ENCODE measurements around the gene PRRC2C. TPM values are rescaled to one million over a fixed set of nuclear protein-coding genes. Genes with fewer than 3 reads are reported as not detected.

Gene PRRC2C
- total RNA-seq, 1 donor from 2014 or later, result 38.2 TPM

DNA sequence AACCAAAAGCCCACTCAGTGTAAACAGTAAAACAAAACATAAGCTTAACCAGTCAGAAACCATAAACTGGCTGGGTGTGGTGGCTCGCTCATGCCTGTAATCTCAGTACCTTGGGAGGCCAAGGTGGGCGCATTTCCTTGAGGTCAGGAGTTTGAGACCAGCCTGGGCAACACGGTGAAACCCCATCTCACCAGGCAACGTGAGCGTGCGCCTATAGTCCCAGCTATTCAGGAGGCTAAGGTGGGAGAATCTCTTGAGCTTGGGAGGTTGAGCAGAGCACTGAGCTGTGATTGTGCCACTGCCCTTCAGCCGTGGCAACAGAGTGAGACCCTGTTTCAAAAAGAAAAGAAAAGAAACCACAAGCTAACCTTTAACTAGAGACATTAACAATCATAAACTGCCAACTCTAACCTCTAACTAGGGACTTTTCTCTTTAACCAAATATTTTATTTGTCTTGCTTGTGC, 13.1 kb upstream of the PRRC2C start:
- FAIRE-seq, result no peak
- TF ChIP-seq, protein P1, sequence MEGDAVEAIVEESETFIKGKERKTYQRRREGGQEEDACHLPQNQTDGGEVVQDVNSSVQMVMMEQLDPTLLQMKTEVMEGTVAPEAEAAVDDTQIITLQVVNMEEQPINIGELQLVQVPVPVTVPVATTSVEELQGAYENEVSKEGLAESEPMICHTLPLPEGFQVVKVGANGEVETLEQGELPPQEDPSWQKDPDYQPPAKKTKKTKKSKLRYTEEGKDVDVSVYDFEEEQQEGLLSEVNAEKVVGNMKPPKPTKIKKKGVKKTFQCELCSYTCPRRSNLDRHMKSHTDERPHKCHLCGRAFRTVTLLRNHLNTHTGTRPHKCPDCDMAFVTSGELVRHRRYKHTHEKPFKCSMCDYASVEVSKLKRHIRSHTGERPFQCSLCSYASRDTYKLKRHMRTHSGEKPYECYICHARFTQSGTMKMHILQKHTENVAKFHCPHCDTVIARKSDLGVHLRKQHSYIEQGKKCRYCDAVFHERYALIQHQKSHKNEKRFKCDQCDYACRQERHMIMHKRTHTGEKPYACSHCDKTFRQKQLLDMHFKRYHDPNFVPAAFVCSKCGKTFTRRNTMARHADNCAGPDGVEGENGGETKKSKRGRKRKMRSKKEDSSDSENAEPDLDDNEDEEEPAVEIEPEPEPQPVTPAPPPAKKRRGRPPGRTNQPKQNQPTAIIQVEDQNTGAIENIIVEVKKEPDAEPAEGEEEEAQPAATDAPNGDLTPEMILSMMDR (IDR thresholded peaks at IDR 0.05; ENCODE audit: insufficient read depth, low read length, severe bottlenecking), result no peak
- Histone ChIP-seq H3K27me3 (ENCODE audit: control insufficient read depth, insufficient read depth, low read length) (no peaks in the 10 kb centered on the region), H3K36me3 (ENCODE audit: control insufficient read depth, insufficient read depth, low read length) (no peaks in the 10 kb centered on the region), H3K4me3 (ENCODE audit: low read depth, low read length) (no peak overlapping the region)
- DNase-seq (ENCODE audit: low read depth), result no peak

DNA sequence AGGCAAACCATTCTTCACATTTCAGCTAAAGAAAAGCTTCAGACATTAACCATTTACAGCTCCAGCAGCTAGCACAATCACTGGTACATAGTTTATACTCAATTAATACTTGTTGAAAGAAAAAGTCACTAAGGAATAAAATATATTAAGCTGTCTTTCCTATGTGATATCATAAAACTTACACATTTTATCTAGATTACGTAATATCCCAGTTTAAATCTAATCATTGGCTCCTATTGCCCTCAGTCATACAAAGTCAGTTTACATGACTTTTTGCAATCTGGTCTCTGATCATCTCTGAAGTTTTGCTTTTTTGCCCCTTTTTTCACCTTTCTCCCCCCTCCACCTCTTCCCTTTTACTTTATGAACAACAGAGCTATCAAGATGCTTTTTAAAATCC, 8.5 kb upstream of the PRRC2C start:
- H3K27me3 ChIP-seq (ENCODE audit: control insufficient read depth, insufficient read depth, low read length), result no peaks in the 10 kb centered on the region
- H3K36me3 ChIP-seq (ENCODE audit: control insufficient read depth, insufficient read depth, low read length), result no peaks in the 10 kb centered on the region
- no peak overlapping the region for H3K4me3 ChIP-seq (ENCODE audit: low read depth, low read length)
- DNase-seq (ENCODE audit: low read depth), result no peak
- no peak for FAIRE-seq
- TF ChIP-seq, protein P1 (IDR thresholded peaks at IDR 0.05; ENCODE audit: insufficient read depth, low read length, severe bottlenecking), result no peak

DNA sequence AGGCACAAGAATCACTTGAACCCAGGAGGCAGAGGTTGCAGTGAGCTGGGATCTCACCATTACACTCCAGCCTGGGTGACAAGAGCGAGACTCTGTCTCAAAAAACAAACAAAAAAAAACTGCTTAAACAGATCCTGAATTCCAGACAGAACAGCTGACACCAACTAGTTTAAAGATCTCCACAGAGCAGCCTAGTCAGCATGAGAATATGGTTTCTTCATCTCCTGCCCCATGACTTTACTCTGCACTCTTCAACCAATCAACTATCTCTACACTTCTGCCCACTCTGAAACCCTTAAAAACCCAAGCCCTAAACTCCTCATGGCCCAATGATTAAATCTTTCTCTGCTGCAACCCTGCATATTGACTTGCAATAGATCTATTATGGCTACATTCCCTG, 7.5 kb upstream of the PRRC2C start:
- TF ChIP-seq, protein P1 (IDR thresholded peaks at IDR 0.05; ENCODE audit: insufficient read depth, low read length, severe bottlenecking), result no peak
- DNase-seq (ENCODE audit: low read depth) (no peak), FAIRE-seq (no peak)
- Histone ChIP-seq H3K4me3 (ENCODE audit: low read depth, low read length) (no peak overlapping the region), H3K27me3 (ENCODE audit: control insufficient read depth, insufficient read depth, low read length) (no peaks in the 10 kb centered on the region), H3K36me3 (ENCODE audit: control insufficient read depth, insufficient read depth, low read length) (no peaks in the 10 kb centered on the region)

DNA sequence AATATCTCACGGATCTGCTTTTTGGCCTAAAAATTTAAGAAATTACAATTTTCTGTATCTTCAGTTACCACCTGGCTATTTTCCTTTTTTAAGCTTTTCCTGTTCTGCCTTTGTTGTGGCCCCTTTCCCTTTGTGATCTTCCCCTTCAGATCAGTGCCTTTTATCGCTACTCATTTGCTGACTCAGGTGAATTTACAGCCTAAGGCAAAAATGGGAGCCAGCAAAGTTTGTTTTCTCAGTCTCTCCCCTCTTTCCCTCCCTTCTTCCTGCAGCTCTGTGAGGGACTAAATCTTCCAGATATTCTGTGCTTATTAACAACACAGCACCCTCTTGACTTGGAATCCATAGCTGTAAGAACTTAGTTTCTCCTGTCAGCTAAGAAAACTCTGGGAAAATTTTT, 5.3 kb upstream of the PRRC2C start:
- Histone ChIP-seq H3K36me3 (ENCODE audit: control insufficient read depth, insufficient read depth, low read length) (no peaks in the 10 kb centered on the region), H3K4me3 (ENCODE audit: low read depth, low read length) (no peak overlapping the region), H3K27me3 (ENCODE audit: control insufficient read depth, insufficient read depth, low read length) (no peaks in the 10 kb centered on the region)
- DNase-seq (ENCODE audit: low read depth), result no peak
- no peak for FAIRE-seq
- TF ChIP-seq, protein P1 (IDR thresholded peaks at IDR 0.05; ENCODE audit: insufficient read depth, low read length, severe bottlenecking), result no peak

DNA sequence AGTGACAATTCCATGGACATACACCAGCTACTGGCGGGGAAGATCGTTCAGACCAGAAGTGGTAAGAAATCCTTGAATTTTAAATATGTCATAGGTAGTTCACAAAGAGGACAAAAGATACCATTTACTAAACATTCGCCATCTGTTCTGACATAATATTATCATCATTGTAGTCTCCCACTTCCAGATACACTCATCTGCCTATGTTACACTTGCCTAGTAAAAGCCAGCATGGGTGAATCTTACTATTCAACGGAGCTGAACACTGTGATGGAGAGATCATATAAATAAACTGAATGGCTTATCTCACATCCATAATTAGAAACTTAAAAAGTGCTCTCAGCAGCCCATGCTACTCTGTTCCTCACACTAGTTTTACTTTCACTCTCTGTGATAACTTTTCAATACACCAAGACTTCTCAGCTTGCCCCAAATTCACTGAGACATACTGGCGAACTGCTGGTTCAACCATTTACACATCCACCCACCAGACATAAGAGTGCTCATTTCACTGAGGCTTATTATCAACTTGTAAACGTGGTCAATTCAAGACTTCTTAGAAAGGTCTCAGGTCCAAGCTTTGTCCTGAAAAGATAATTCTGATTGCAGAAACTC, 463 bp upstream of the PRRC2C start:
- no peaks in the 10 kb centered on the region for H3K27me3 ChIP-seq (ENCODE audit: control insufficient read depth, insufficient read depth, low read length)
- TF ChIP-seq, protein P1 (IDR thresholded peaks at IDR 0.05; ENCODE audit: insufficient read depth, low read length, severe bottlenecking), result no peak
- DNase-seq (ENCODE audit: low read depth), result no peak
- H3K36me3 ChIP-seq (ENCODE audit: control insufficient read depth, insufficient read depth, low read length), result no peaks in the 10 kb centered on the region
- no peak for FAIRE-seq
- H3K4me3 ChIP-seq (ENCODE audit: low read depth, low read length), result peak overlapping the region; percentile 100

DNA sequence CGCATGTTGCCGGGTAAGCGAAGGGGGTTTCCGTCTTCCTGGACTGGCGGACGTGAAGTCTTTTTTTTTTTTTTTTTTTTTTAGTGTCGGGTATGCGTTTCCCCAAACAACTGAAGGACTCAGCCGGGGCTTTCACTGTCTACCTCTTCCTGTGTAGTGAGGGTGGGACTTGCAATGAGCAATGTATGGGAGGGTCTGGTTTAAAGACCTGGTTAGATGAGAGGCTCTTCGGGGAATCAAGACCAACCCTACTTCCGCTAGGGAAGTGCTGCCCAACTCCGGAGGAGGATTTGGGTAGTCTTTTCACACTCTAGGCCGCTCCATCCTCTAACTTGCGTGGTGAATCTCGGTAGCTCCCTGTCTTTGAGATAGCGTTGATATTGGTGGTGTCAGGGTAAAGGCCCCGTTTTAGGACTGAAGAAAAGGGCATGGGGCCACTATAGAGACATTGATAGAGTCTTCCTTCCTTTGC, 754 bp downstream of the PRRC2C start:
- DNase-seq (ENCODE audit: low read depth) (peak; percentile 81), FAIRE-seq (no peak)
- no peaks in the 10 kb centered on the region for H3K27me3 ChIP-seq (ENCODE audit: control insufficient read depth, insufficient read depth, low read length)
- H3K36me3 ChIP-seq (ENCODE audit: control insufficient read depth, insufficient read depth, low read length), result no peaks in the 10 kb centered on the region
- TF ChIP-seq, protein P1 (IDR thresholded peaks at IDR 0.05; ENCODE audit: insufficient read depth, low read length, severe bottlenecking), result no peak
- peak overlapping the region; percentile 100 for H3K4me3 ChIP-seq (ENCODE audit: low read depth, low read length)

Data from bronchial epithelial cell (primary cell).